HepG2 (cell line): ENCODE data around the gene DNAJB2. TPM values are rescaled to one million over a fixed set of nuclear protein-coding genes. Genes with fewer than 3 reads are reported as not detected.

Experiments
- AGO2 ChIP-seq: fragments of 200-400 bp; formaldehyde crosslinking; optimal IDR thresholded peaks from 2 replicates; pipeline ENCODE3; 2017; ENCODE audit warnings: mild to moderate bottlenecking, low read depth, low read length, moderate library complexity
- FOXM1 ChIP-seq: sonication (generic); formaldehyde crosslinking; IDR thresholded peaks from 2 replicates; pipeline ENCODE4 v1.5.0; 2020; ENCODE audit warnings: missing genetic modification reagents
- HIVEP1 ChIP-seq: sonication (generic); formaldehyde crosslinking; IDR thresholded peaks from 2 replicates; pipeline ENCODE4 v1.4.0; 2020; ENCODE audit warnings: mild to moderate bottlenecking, missing genetic modification reagents
- MIXL1 ChIP-seq: IDR thresholded peaks from 2 replicates; pipeline ENCODE4 v1.6.1; 2016
- NCOA5 ChIP-seq: sonication (generic); formaldehyde crosslinking; IDR thresholded peaks from 2 replicates; pipeline ENCODE4 v1.4.0; 2020; ENCODE audit warnings: missing genetic modification reagents
- NFIB ChIP-seq: sonication (generic); formaldehyde crosslinking; IDR thresholded peaks from 2 replicates; pipeline ENCODE4 v1.9.0; 2021; ENCODE audit warnings: missing genetic modification reagents, mild to moderate bottlenecking, borderline replicate concordance
- NFYC ChIP-seq: IDR thresholded peaks from 2 replicates; pipeline ENCODE4 v1.6.1; 2016; ENCODE audit warnings: missing genetic modification reagents, missing compliant biosample characterization
- POLR2G ChIP-seq: fragments of 200-400 bp; formaldehyde crosslinking; IDR thresholded peaks from 2 replicates; pipeline ENCODE4 v1.6.1; 2018; ENCODE audit warnings: mild to moderate bottlenecking, low read depth, low read length, moderate library complexity
- RAD51 ChIP-seq: fragments of 450-650 bp; IDR thresholded peaks from 2 replicates; pipeline ENCODE4 v1.6.1; 2016; ENCODE audit warnings: borderline replicate concordance
- SP140L ChIP-seq: sonication (generic); formaldehyde crosslinking; IDR thresholded peaks from 2 replicates; pipeline ENCODE4 v1.4.0; 2020; ENCODE audit warnings: missing genetic modification reagents, borderline replicate concordance
- SRSF1 ChIP-seq: fragments of 200-400 bp; formaldehyde crosslinking; optimal IDR thresholded peaks from 2 replicates; pipeline ENCODE3; 2017; ENCODE audit warnings: mild to moderate bottlenecking, low read depth, low read length, moderate library complexity
- SSRP1 ChIP-seq: IDR thresholded peaks from 2 replicates; pipeline ENCODE4 v1.6.1; 2016; ENCODE audit warnings: control low read depth
- THYN1 ChIP-seq: sonication (generic); formaldehyde crosslinking; IDR thresholded peaks from 2 replicates; pipeline ENCODE4 v1.8.1; 2023; ENCODE audit warnings: low read depth, mild to moderate bottlenecking, moderate library complexity, missing genetic modification reagents, borderline replicate concordance
- ZFP36L1 ChIP-seq: sonication (generic); formaldehyde crosslinking; IDR thresholded peaks from 2 replicates; pipeline ENCODE4 v1.8.0; 2022; ENCODE audit warnings: mild to moderate bottlenecking, missing genetic modification reagents, moderate library complexity
- ZNF446 ChIP-seq: sonication (generic); formaldehyde crosslinking; IDR thresholded peaks from 2 replicates; pipeline ENCODE4 v1.5.0; 2020; ENCODE audit warnings: mild to moderate bottlenecking, missing genetic modification reagents
- ZNF816 ChIP-seq: sonication (generic); formaldehyde crosslinking; IDR thresholded peaks from 2 replicates; pipeline ENCODE4 v1.8.0; 2022; ENCODE audit warnings: missing genetic modification reagents, mild to moderate bottlenecking, borderline replicate concordance
- ZSCAN31 ChIP-seq: sonication (generic); formaldehyde crosslinking; IDR thresholded peaks from 2 replicates; pipeline ENCODE4 v1.5.0; 2020; ENCODE audit warnings: low read depth, mild to moderate bottlenecking, missing genetic modification reagents
- polyA plus RNA-seq, 8 experiments: library from polyadenylated mRNA; depleted of rRNA in 3 of 8; stranded (reverse) in 7 of 8; unstranded in 1 of 8; fragments of >200 nt; fragmentation: Illumina TruSeq in 4 of 8; extraction: Trizol in 4 of 8; gene quantifications; 2 replicates each; pipeline versions ENCODE4 v1.2.1 to v1.2.3, GENCODE V29; 2011 to 2016; ENCODE audit warnings: low read depth in 4 of 8, missing spikeins in 1 of 8, mixed read lengths in 1 of 8; ENCODE audit not compliant: insufficient read depth in 1 of 8
- total RNA-seq, 5 experiments: library from RNA; depleted of rRNA; stranded (reverse); fragments of >200 nt; fragmentation: Illumina TruSeq; extraction: Trizol; gene quantifications; 2 replicates each; pipeline ENCODE4 v1.2.3, GENCODE V29; 2016; ENCODE audit warnings: low read depth in 1 of 5
- TF ChIP-seq, protein P1 (sequence below): sonication (generic); formaldehyde crosslinking; IDR thresholded peaks from 2 replicates; pipeline ENCODE4 v1.8.0; 2022; ENCODE audit warnings: missing genetic modification reagents, mild to moderate bottlenecking, inconsistent platforms, borderline replicate concordance
- TF ChIP-seq, protein P2 (sequence below): sonication (generic); formaldehyde crosslinking; IDR thresholded peaks from 2 replicates; pipeline ENCODE4 v1.5.0; 2020; ENCODE audit warnings: missing genetic modification reagents, mild to moderate bottlenecking, borderline replicate concordance
- TF ChIP-seq, protein P3 (sequence below): sonication (generic); formaldehyde crosslinking; IDR thresholded peaks from 2 replicates; pipeline ENCODE4 v1.4.0; 2020; ENCODE audit warnings: mild to moderate bottlenecking, missing genetic modification reagents, borderline replicate concordance
- TF ChIP-seq, protein P4 (sequence below): sonication (generic); formaldehyde crosslinking; IDR thresholded peaks from 2 replicates; pipeline ENCODE4 v1.5.0; 2020; ENCODE audit warnings: missing genetic modification reagents
- TF ChIP-seq, protein P5 (sequence below): IDR thresholded peaks from 2 replicates; pipeline ENCODE4 v1.6.1; 2016; ENCODE audit warnings: mild to moderate bottlenecking, missing biosample characterization, missing genetic modification reagents

DNAJB2 gene
- total and polyA plus RNA-seq, 2 of the 13 experiments (the other 11 are each of a cell fraction or from before 2014, with no cell fraction given), result 21.3 to 31.1 TPM

DNA sequence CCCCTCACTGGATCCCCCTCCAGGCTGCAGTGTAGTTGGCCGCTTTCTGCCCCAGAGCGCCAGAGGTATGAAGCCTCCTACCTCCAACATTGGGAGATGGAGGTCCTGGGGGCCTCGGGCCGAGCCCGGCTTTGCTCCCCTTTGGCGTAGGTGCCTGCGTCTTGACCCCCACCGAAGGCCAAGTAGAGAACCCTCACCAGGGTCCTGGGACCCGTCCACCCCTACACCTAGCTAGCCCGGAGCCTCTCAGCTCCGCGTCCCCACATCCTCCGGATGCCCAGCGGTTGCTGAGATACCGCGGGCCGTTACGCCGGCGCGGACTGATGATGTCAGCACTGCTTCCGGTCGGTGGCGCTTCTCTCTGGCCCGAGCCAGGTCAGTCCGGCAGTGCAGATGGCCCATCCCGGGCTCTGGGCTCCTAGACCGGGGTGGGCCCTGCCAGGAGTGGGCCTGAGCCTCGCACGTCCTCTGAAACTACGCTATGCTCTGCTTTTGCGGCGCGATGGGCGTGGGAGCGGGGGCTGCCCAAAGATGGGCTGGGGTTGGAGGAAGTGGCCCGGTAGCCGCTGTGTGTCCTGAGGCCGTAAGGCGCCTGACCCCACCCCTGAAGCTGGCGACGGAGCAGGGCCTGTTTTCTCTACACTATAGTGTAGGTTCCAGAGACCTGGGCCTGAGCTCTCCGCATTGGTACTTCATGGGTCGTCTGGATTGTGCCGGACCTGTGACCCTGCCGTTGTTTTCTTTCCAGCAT is 33.8 kb upstream of the DNAJB2 start, which contains the start of the genes GLB1L and STK16 (continued):
- TF ChIP-seq, protein P1, sequence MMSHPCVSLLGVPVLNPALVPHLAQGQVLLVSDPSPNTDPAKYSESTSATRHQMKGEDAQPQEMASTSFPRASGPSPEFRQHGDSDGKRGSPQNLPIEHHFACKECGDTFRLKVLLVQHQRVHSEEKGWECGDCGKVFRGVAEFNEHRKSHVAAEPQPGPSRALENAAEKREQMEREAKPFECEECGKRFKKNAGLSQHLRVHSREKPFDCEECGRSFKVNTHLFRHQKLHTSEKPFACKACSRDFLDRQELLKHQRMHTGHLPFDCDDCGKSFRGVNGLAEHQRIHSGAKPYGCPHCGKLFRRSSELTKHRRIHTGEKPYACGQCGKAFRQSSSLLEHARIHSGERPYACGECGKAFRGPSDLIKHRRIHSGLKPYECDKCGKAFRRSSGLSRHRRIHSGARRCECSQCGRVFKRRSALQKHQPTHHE (CRISPR knock-in tag), result peak; percentile 86
- TF ChIP-seq AGO2 (peak; percentile 86), NFIB (CRISPR knock-in tag) (no peak), FOXM1 (CRISPR knock-in tag) (no peak), NFYC (CRISPR knock-in tag) (peak; percentile 40; the same call in 1 of the 2 replicates), ZSCAN31 (CRISPR knock-in tag) (peak; percentile 87; the same call in 1 of the 2 replicates), HIVEP1 (CRISPR knock-in tag) (peak; percentile 85; the same call in 1 of the 2 replicates), ZNF816 (peak; percentile 81; the same call in 1 of the 2 replicates), THYN1 (CRISPR knock-in tag) (no peak), ZNF446 (peak; percentile 37; the same call in 1 of the 2 replicates), POLR2G (peak; percentile 99), ZFP36L1 (CRISPR knock-in tag) (no peak; the same call in 1 of the 2 replicates), SP140L (CRISPR knock-in tag) (no peak), SSRP1 (CRISPR knock-in tag) (peak; percentile 91), SRSF1 (no peak), NCOA5 (no peak), RAD51 (no peak), MIXL1 (CRISPR knock-in tag) (peak; percentile 62)
- TF ChIP-seq, protein P2, sequence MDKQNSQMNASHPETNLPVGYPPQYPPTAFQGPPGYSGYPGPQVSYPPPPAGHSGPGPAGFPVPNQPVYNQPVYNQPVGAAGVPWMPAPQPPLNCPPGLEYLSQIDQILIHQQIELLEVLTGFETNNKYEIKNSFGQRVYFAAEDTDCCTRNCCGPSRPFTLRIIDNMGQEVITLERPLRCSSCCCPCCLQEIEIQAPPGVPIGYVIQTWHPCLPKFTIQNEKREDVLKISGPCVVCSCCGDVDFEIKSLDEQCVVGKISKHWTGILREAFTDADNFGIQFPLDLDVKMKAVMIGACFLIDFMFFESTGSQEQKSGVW (CRISPR knock-in tag), result no peak
- TF ChIP-seq, protein P3, sequence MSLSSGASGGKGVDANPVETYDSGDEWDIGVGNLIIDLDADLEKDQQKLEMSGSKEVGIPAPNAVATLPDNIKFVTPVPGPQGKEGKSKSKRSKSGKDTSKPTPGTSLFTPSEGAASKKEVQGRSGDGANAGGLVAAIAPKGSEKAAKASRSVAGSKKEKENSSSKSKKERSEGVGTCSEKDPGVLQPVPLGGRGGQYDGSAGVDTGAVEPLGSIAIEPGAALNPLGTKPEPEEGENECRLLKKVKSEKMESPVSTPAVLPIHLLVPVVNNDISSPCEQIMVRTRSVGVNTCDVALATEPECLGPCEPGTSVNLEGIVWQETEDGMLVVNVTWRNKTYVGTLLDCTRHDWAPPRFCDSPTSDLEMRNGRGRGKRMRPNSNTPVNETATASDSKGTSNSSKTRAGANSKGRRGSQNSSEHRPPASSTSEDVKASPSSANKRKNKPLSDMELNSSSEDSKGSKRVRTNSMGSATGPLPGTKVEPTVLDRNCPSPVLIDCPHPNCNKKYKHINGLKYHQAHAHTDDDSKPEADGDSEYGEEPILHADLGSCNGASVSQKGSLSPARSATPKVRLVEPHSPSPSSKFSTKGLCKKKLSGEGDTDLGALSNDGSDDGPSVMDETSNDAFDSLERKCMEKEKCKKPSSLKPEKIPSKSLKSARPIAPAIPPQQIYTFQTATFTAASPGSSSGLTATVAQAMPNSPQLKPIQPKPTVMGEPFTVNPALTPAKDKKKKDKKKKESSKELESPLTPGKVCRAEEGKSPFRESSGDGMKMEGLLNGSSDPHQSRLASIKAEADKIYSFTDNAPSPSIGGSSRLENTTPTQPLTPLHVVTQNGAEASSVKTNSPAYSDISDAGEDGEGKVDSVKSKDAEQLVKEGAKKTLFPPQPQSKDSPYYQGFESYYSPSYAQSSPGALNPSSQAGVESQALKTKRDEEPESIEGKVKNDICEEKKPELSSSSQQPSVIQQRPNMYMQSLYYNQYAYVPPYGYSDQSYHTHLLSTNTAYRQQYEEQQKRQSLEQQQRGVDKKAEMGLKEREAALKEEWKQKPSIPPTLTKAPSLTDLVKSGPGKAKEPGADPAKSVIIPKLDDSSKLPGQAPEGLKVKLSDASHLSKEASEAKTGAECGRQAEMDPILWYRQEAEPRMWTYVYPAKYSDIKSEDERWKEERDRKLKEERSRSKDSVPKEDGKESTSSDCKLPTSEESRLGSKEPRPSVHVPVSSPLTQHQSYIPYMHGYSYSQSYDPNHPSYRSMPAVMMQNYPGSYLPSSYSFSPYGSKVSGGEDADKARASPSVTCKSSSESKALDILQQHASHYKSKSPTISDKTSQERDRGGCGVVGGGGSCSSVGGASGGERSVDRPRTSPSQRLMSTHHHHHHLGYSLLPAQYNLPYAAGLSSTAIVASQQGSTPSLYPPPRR (CRISPR knock-in tag), result peak; percentile 77
- TF ChIP-seq, protein P4, sequence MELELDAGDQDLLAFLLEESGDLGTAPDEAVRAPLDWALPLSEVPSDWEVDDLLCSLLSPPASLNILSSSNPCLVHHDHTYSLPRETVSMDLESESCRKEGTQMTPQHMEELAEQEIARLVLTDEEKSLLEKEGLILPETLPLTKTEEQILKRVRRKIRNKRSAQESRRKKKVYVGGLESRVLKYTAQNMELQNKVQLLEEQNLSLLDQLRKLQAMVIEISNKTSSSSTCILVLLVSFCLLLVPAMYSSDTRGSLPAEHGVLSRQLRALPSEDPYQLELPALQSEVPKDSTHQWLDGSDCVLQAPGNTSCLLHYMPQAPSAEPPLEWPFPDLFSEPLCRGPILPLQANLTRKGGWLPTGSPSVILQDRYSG (CRISPR knock-in tag), result 0 out of 2 replicates have a peak, but pooled peaks have one; percentile 9
- TF ChIP-seq, protein P5, sequence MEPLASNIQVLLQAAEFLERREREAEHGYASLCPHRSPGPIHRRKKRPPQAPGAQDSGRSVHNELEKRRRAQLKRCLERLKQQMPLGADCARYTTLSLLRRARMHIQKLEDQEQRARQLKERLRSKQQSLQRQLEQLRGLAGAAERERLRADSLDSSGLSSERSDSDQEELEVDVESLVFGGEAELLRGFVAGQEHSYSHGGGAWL, result peak; percentile 94
